HCT116 (cell line): ENCODE results near the gene TRERF1. TPM values are rescaled to one million over a fixed set of nuclear protein-coding genes. Genes with fewer than 3 reads are reported as not detected.

Experiments
- ATAC-seq: fragments of 200-7000 bp; cut with Tn5 transposase; 2 replicates; pipeline ENCODE4 v1.9.1; 2020; ENCODE audit warnings: mild to moderate bottlenecking, moderate library complexity
- BruUV-seq: library from RNA; stranded (reverse); fragments of 400-500 nt; replicated peaks from 2 replicates; lab custom pipeline; 2021; lab: Mats Ljungman, UMichigan
- CTCF ChIA-PET: fragments of 300-600 bp; sonication (Branson Sonifier 250); formaldehyde crosslinking; loops from one replicate; lab custom pipeline; 2021; ENCODE audit warnings: antibody characterized with exemption; lab: Charles Lee
- POLR2A ChIA-PET: fragments of 300-600, 350-600 bp; sonication (Branson Sonifier 250); formaldehyde crosslinking; loops from one replicate; lab custom pipeline; 2021; ENCODE audit warnings: antibody characterized with exemption; lab: Charles Lee
- RAD21 ChIA-PET, 2 experiments: fragments of 300-600 bp; sonication (Branson Sonifier 250); formaldehyde crosslinking; loops; one replicate each; lab custom pipeline; 2023; ENCODE audit warnings: low total read pairs in 2 of 2; ENCODE audit not compliant: uncharacterized antibody in 2 of 2, unreplicated experiment in 2 of 2, low non-redundant PET in 1 of 2; lab: Charles Lee
- DNase-seq: peaks from one replicate; pipeline ENCODE4 v3.0.0-alpha.2; 2010; ENCODE audit warnings: low read depth, low spot score
- H2AFZ ChIP-seq: fragments of 200-600 bp; shearing (Covaris generic), sonication (generic); 2 replicates; pipeline ENCODE4 v1.6.1; 2017; ENCODE audit warnings: low read depth, mixed run types, mixed read lengths, antibody characterized with exemption, low read length; ENCODE audit not compliant: poor library complexity, severe bottlenecking
- H3K27ac ChIP-seq: 2 replicates; pipeline ENCODE4 v1.5.1; 2012; ENCODE audit warnings: low read depth, low read length
- H3K27me3 ChIP-seq: fragments of 200-600 bp; sonication (generic); 2 replicates; pipeline ENCODE4 v1.6.1; 2016; ENCODE audit warnings: mixed run types, low read length, mixed read lengths; ENCODE audit not compliant: insufficient read depth
- H3K36me3 ChIP-seq, 2 experiments: fragments of 200-500 bp in 1 of 2; fragments of 200-600 bp in 1 of 2; sonication (Bioruptor generic) in 1 of 2; sonication (generic) in 1 of 2; 2 replicates each; pipeline versions ENCODE4 v1.5.1 to v1.6.1; 2014 to 2016; ENCODE audit warnings: low read length in 2 of 2, inconsistent platforms in 1 of 2, mixed read lengths in 1 of 2, mixed run types in 1 of 2; ENCODE audit not compliant: insufficient read depth in 2 of 2, control insufficient read depth in 1 of 2
- H3K4me1 ChIP-seq, 2 experiments: fragments of 200-600 bp in 1 of 2; sonication (generic) in 1 of 2; 2 replicates each; pipeline versions ENCODE4 v1.5.1 to v1.6.1; 2012 to 2017; ENCODE audit warnings: low read length in 2 of 2, inconsistent platforms in 1 of 2, mild to moderate bottlenecking in 1 of 2, mixed read lengths in 1 of 2, mixed run types in 1 of 2, moderate library complexity in 1 of 2; ENCODE audit not compliant: insufficient read depth in 2 of 2, control insufficient read depth in 1 of 2
- H3K4me2 ChIP-seq: fragments of 200-600 bp; sonication (generic); 2 replicates; pipeline ENCODE4 v1.6.1; 2017; ENCODE audit warnings: mixed run types, low read length, mixed read lengths
- H3K4me3 ChIP-seq, 2 experiments: fragments of 200-600 bp in 1 of 2; sonication (generic) in 1 of 2; replicated peaks in 1 of 2; 2 replicates each; pipeline ENCODE4 v1.5.1; 2011 to 2016; ENCODE audit warnings: low read length in 2 of 2, control low read depth in 1 of 2, low read depth in 1 of 2, mild to moderate bottlenecking in 1 of 2, mixed read lengths in 1 of 2, mixed run types in 1 of 2
- H3K79me2 ChIP-seq: fragments of 200-600 bp; sonication (generic); 2 replicates; pipeline ENCODE4 v1.6.1; 2017; ENCODE audit warnings: mild to moderate bottlenecking, mixed run types, low read length, moderate library complexity, mixed read lengths; ENCODE audit not compliant: insufficient read depth
- H3K9ac ChIP-seq: fragments of 200-600 bp; sonication (generic); 2 replicates; pipeline ENCODE4 v1.6.1; 2016; ENCODE audit warnings: low read length, mixed read lengths
- H3K9me2 ChIP-seq: fragments of 200-600 bp; sonication (generic), shearing (Covaris generic); 2 replicates; pipeline ENCODE4 v1.6.1; 2017; ENCODE audit warnings: mixed run types, mild to moderate bottlenecking, moderate library complexity; ENCODE audit not compliant: insufficient read depth
- H3K9me3 ChIP-seq, 2 experiments: fragments of 200-500 bp in 1 of 2; fragments of 200-600 bp in 1 of 2; sonication (Bioruptor generic) in 1 of 2; sonication (generic) in 1 of 2; 2 replicates each; pipeline ENCODE4 v1.6.1; 2014 to 2017; ENCODE audit warnings: low read length in 2 of 2, mixed read lengths in 2 of 2, inconsistent platforms in 1 of 2, low read depth in 1 of 2, mild to moderate bottlenecking in 1 of 2, mixed run types in 1 of 2, moderate library complexity in 1 of 2; ENCODE audit not compliant: control insufficient read depth in 1 of 2, insufficient read depth in 1 of 2
- H4K20me1 ChIP-seq: fragments of 200-600 bp; sonication (generic), shearing (Covaris generic); 2 replicates; pipeline ENCODE4 v1.6.1; 2017; ENCODE audit warnings: mixed run types, mild to moderate bottlenecking, moderate library complexity; ENCODE audit not compliant: insufficient read depth
- CBX3 ChIP-seq: IDR thresholded peaks from 2 replicates; pipeline ENCODE4 v1.6.1; 2012; ENCODE audit warnings: low read depth
- CEBPB ChIP-seq: IDR thresholded peaks from 2 replicates; pipeline ENCODE4 v1.6.1; 2012; ENCODE audit warnings: low read depth
- CTCF ChIP-seq, 3 experiments: fragments of 200-600 bp in 1 of 3; sonication (generic) in 1 of 3; IDR thresholded peaks in 2 of 3; conservative IDR thresholded peaks in 1 of 3; 2 replicates each; pipeline ENCODE4 v1.5.1; 2012 to 2017; ENCODE audit warnings: low read depth in 2 of 3, low read length in 2 of 3, antibody characterized with exemption in 1 of 3, borderline replicate concordance in 1 of 3, control low read depth in 1 of 3, mild to moderate bottlenecking in 1 of 3, mixed read lengths in 1 of 3, mixed run types in 1 of 3, moderate library complexity in 1 of 3; ENCODE audit not compliant: insufficient read depth in 1 of 3
- ELF1 ChIP-seq: IDR thresholded peaks from 2 replicates; pipeline ENCODE4 v1.6.1; 2012; ENCODE audit warnings: low read depth, borderline replicate concordance
- EZH2 ChIP-seq: fragments of 200-600 bp; sonication (generic); IDR thresholded peaks from 2 replicates; pipeline ENCODE4 v1.6.1; 2017; ENCODE audit warnings: antibody characterized with exemption, mixed run types
- EZH2phosphoT487 ChIP-seq: fragments of 200-600 bp; IDR thresholded peaks from 2 replicates; pipeline ENCODE4 v1.6.1; 2018; ENCODE audit warnings: antibody characterized with exemption, borderline replicate concordance
- FOSL1 ChIP-seq: IDR thresholded peaks from 2 replicates; pipeline ENCODE4 v1.6.1; 2012; ENCODE audit warnings: low read depth
- JUND ChIP-seq: IDR thresholded peaks from 2 replicates; pipeline ENCODE4 v1.6.1; 2012
- MAX ChIP-seq: IDR thresholded peaks from 2 replicates; pipeline ENCODE4 v1.6.1; 2012
- POLR2A ChIP-seq: IDR thresholded peaks from 2 replicates; pipeline ENCODE4 v1.7.0; 2011; ENCODE audit warnings: borderline replicate concordance; ENCODE audit not compliant: insufficient read depth, insufficient read length; ENCODE audit errors: extremely low read depth
- POLR2AphosphoS5 ChIP-seq: IDR thresholded peaks from 2 replicates; pipeline ENCODE4 v1.6.1; 2011; ENCODE audit warnings: mild to moderate bottlenecking, low read depth, low read length, moderate library complexity
- REST ChIP-seq: IDR thresholded peaks from 2 replicates; pipeline ENCODE4 v1.6.1; 2012; ENCODE audit warnings: low read depth
- SP1 ChIP-seq: IDR thresholded peaks from 2 replicates; pipeline ENCODE4 v1.6.1; 2012; ENCODE audit warnings: low read depth
- SRF ChIP-seq: IDR thresholded peaks from 2 replicates; pipeline ENCODE4 v1.6.1; 2012; ENCODE audit warnings: low read depth
- TCF7L2 ChIP-seq: IDR thresholded peaks from 2 replicates; pipeline ENCODE4 v1.7.0; 2011; ENCODE audit warnings: borderline replicate concordance, inconsistent platforms; ENCODE audit not compliant: insufficient read depth, insufficient read length; ENCODE audit errors: extremely low read depth
- YY1 ChIP-seq: IDR thresholded peaks from 2 replicates; pipeline ENCODE4 v1.6.1; 2011; ENCODE audit warnings: low read length, low read depth, moderate library complexity, mild to moderate bottlenecking; ENCODE audit not compliant: insufficient replicate concordance; ENCODE audit errors: extremely low read depth
- ZBTB33 ChIP-seq: IDR thresholded peaks from 2 replicates; pipeline ENCODE4 v1.6.1; 2011; ENCODE audit warnings: mild to moderate bottlenecking, low read length, moderate library complexity; ENCODE audit not compliant: insufficient replicate concordance; ENCODE audit errors: extremely low read depth
- ZFX ChIP-seq: fragments of 450-650 bp; IDR thresholded peaks from 2 replicates; pipeline ENCODE4 v1.6.1; 2017
- ZNF274 ChIP-seq: fragments of 200-500 bp; sonication (Bioruptor generic); IDR thresholded peaks from 2 replicates; pipeline ENCODE4 v1.6.1; 2014; ENCODE audit warnings: mild to moderate bottlenecking, low read depth, low read length, inconsistent platforms
- intact Hi-C: fragments of 100-400 bp; cut with micrococcal nuclease; formaldehyde crosslinking; loops from 2 replicates; pipeline ENCODE4 v1.10.0; 2022
- total RNA-seq: library from RNA; stranded (reverse); gene quantifications from one replicate; pipeline ENCODE4 v1.2.1, GENCODE V29; 2021; ENCODE audit not compliant: unreplicated experiment

TRERF1 gene
- total RNA-seq, 1 experiment from 2014 or later, result 12.4 TPM

- intact Hi-C loops, result no loop called here
- BruUV-seq, result no TSS peak
- Histone ChIP-seq H3K27ac (no peak overlapping the region), H3K9me3 (peaks cover 6 to 12% of the 10 kb centered on the region in 2 experiments; a peak in 2 of 4 replicates), H4K20me1 (no peaks in the 10 kb centered on the region), H2AFZ (no peak overlapping the region), H3K4me2 (no peak overlapping the region), H3K79me2 (no peaks in the 10 kb centered on the region), H3K9me2 (no peaks in the 10 kb centered on the region), H3K36me3 (no peaks in the 10 kb centered on the region), H3K4me1 (peaks cover 7 to 8% of the 10 kb centered on the region in 2 experiments; a peak in 3 of 4 replicates), H3K27me3 (no peaks in the 10 kb centered on the region), H3K4me3 (no peak overlapping the region), H3K9ac (no peak overlapping the region)
- RAD21 ChIA-PET, result no interaction called here
- DNase-seq, result no peak
- POLR2A ChIA-PET, result no interaction called here
- no peak for TF ChIP-seq MAX
- no peak for TF ChIP-seq CTCF (IDR thresholded peaks at IDR 0.05 in 2 of 3, conservative IDR thresholded peaks at IDR 0.05 in 1 of 3; ENCODE audit: borderline replicate concordance in 1 of 3, insufficient read depth in 1 of 3, low read depth in 2 of 3, low read length in 2 of 3)
- TF ChIP-seq TCF7L2, result no peak
- no peak for TF ChIP-seq POLR2A
- no peak for TF ChIP-seq SRF
- TF ChIP-seq ZNF274, result no peak
- TF ChIP-seq JUND, result no peak
- no peak for TF ChIP-seq YY1
- no peak for TF ChIP-seq SP1
- no peak for TF ChIP-seq CBX3
- TF ChIP-seq CEBPB, result no peak
- no peak for TF ChIP-seq EZH2
- no peak for TF ChIP-seq ELF1
- no peak for TF ChIP-seq POLR2AphosphoS5
- TF ChIP-seq ZBTB33, result no peak
- TF ChIP-seq FOSL1, result no peak
- no peak for TF ChIP-seq EZH2phosphoT487
- TF ChIP-seq ZFX, result no peak
- no peak for TF ChIP-seq REST
- no peak for ATAC-seq
- CTCF ChIA-PET, result no interaction called here
These were observed 21.9 kb downstream of the TRERF1 start for GRCh38 chr6:42429836-42430235.
